DMS53 treated with DMSO at 0.1 percent for 48 hours (cell line): ENCODE results near the gene SNIP1.
A peak's percentile ranks its signal among the peaks of the same experiment; 100 is the strongest.
"Not testable (repeated sequence)": the region's sequence is repeated elsewhere in the genome, so short reads cannot be mapped to it uniquely, and the experiment has no call there.

Source experiments
- DNase-seq: peaks from one replicate; lab custom pipeline; 2025; ENCODE audit not compliant: unreplicated experiment; lab: John Stamatoyannopoulos, UW

SNIP1 gene

DNA sequence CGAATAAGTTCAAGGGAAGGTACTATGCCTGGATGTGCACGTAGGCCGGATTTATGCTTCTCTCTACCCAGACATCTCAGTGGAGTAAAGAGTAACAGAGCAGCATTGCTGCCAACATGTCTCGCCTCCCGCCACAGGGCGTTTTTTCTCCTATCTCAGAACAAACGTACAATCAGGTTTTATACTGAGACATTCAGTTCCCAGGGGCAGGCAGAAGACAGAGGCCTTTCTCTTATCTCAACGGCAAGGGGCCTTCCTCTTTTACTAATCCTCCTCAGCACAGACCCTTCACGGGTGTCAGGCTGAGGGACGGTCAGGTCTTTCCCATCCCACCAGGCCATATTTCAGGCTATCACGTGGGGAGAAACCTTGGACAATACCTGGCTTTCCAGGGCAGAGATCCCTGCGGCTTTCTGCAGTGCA lies 5.9 kb upstream of the SNIP1 start:
- not testable (repeated sequence) for DNase-seq

GRCh38 chr1:37559080-37559479 lies 5.0 kb upstream of the SNIP1 start:
- DNase-seq = no peak

DNA sequence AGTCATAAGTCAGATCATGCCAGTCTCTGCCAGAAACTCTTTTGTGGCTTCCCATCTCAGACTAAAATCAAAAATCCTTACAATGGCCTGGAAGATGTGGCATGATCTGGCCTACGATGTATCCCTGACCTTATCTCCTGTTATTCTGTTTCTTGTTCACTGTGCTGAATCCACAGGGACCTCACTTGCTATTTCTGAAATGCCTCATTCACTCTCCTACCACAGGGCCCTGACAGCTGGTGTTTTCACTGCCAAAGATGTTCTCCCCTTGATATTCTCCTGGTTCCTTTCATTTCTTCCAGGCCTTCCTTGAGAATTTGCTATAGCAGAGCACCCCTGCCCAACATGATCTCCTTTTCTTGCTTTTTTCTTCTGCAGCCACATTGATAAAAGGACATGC lies 4.3 kb upstream of the SNIP1 start:
- no peak for DNase-seq

GRCh38 chr1:37557402-37557801 lies 3.3 kb upstream of the SNIP1 start:
- no peak for DNase-seq

- peak; percentile 81 for DNase-seq
Observed at GRCh38 chr1:37556712-37557196, 2.7 kb upstream of the SNIP1 start, which contains the start of gene DNALI1. Gene DNALI1, plus strand, starts transcription at chr1:37556940. Its CDS starts 55 bp downstream, at chr1:37556995.

DNA sequence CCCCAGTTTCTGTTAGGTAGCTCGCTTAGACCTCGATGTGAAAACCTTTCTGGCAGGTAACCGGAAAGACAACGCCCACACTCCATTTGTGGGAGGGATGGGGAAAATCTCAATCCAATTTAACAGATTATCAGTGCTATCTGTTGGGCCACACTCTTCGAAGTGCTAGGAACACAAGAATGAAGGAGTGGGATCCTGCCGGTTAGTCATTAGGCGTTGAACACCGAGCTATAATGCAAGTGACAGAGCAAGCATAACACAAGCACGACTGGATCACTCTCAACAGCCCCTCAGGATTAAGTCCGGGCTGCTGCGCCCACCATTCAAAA lies 531 bp downstream of the SNIP1 start:
- no peak for DNase-seq

- no peak for DNase-seq
Observed at GRCh38 chr1:37549341-37549740, 4.8 kb downstream of the SNIP1 start.

DNA sequence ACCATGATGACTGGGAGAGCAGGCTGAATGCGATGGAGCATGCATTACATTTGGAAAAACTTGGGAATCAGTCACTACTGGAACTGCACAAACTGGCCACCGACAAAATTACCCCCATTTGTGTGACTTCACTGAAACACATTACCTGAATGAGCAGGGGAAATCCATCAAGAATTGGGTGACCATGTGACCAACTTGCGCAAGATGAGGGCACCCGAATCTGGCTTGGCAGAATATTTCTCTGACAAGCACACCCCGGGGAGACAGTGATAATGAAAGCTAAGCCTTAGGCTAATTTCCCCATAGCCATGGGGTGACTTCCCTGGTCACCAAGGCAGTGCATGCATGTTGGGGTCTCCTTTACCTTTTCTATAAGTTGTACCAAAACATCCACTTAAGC lies 9.1 kb downstream of the SNIP1 start:
- no peak for DNase-seq

DNA sequence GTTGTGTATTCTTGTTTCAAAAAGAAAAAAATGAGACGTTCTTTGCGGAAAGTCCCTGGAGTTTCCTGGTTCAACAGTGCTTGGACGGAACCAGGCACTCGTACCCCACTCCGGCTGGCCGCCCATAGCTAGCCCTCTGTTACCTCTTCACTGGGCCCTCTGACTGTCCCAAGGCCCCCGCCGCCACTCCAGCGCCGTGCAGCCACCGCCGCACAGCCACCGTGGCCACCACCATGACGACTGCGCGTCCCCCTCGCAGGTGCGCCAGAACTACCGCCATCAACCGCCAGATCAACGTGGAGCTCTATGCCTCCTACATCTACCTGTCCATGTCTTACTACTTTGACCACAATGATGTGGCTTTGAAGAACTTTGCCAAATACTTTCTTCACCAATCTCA lies 9.6 kb downstream of the SNIP1 start:
- DNase-seq = no peak

- DNase-seq = no peak
Observed at GRCh38 chr1:37540036-37540785, 13.9 kb downstream of the SNIP1 start.

GRCh38 chr1:37539154-37539553 lies 14.9 kb downstream of the SNIP1 start:
- not testable (repeated sequence) for DNase-seq

- no peak for DNase-seq
Observed at GRCh38 chr1:37537378-37537777, 16.7 kb downstream of the SNIP1 start.

- no peak for DNase-seq
Observed at GRCh38 chr1:37533317-37534093, 20.6 kb downstream of the SNIP1 start.

DNA sequence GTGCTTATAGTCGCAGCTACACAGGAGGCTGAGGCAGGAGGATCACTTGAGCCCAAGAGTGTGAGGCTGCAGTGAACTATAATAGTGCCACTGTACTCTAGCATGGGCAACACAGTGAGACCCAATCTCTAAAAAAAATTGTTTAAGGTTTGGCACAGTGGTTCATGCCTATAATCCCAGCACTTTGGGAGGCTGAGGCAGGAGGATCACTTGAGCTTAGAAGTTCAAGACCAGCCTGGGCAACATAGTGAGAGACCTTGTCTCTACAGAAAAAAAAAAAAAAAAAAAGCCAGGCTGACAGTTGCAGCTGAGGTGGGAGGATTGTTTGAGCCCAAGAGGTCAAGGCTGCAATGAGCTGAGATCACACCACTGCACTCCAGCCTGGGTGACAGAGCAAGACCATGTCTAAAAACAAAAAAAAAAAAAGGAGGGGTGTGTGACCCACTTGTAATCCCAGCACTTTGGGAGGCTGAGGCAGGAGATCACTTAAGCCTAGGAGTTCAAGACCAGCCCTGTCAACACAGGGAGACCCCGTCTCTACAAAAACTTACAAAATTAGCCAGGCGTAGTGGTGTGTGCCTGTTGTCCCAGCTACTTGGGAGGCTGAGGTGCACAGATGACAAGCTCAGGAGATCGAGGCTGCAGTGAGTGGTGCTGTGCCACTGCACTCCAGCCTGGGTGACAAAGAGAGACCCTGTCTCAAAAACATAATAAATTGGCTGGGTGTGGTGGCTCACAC lies 21.5 kb downstream of the SNIP1 start:
- not testable (repeated sequence) for DNase-seq

DNA sequence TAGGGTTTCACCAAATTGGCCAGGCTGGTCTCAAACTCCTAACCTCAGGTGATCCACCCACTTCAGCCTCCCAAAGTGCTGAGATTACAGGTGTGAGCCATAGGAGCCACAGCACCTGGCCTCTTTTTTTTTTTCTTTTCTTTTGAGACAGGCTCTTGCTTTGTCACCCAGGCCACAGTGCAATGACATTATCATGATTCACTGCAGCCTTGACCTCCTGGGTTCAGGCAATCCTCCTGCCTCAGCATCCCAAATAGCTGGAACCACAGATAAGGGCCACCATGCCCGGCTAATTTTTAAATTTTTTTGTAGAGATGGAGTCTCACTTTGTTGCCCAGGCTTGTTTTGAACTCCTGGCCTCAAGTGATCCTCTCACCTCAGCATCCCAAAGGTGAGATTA lies 24.2 kb downstream of the SNIP1 start:
- DNase-seq = not testable (repeated sequence)

DNA sequence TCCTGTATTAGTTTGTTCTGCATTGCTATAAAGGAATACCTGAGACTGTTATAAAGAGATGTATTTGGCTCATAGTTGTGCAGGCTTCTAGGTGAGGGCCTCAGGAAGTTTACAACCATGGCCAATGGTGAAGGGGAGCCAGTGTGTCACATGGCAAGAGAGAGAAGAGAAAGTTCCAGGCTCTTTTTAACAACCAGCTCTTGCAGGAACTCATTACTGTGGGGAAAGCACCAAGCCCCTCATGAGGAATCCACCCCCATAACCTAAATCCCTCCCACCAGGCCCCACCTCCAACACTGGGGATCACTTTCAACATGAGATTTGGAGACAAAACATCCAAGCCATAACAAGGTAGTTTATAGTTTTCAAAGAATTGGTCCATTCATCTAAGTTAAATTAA lies 34.5 kb downstream of the SNIP1 start:
- no peak for DNase-seq

- not testable (repeated sequence) for DNase-seq
Observed at GRCh38 chr1:37518929-37519328, 35.2 kb downstream of the SNIP1 start.

GRCh38 chr1:37518241-37518640 lies 35.9 kb downstream of the SNIP1 start:
- DNase-seq = not testable (repeated sequence)

DNA sequence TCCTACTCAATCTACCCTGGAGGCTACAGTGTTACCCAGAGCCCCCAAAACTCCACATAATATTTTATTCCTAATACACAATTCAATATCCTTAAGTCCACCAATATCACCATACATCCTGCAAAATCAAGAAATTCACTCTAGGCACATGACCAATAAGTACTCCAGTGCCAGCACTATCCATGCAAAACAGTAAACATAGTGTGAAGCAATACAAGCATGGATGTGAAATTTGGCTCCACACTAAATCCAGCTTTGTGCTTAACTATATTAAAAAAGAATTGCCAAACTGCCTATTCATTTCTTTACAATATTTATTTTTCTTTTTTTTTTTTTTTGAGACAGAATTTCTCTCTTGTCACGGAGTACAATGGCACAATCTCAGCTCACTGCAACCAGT lies 36.5 kb downstream of the SNIP1 start:
- DNase-seq = no peak

DNA sequence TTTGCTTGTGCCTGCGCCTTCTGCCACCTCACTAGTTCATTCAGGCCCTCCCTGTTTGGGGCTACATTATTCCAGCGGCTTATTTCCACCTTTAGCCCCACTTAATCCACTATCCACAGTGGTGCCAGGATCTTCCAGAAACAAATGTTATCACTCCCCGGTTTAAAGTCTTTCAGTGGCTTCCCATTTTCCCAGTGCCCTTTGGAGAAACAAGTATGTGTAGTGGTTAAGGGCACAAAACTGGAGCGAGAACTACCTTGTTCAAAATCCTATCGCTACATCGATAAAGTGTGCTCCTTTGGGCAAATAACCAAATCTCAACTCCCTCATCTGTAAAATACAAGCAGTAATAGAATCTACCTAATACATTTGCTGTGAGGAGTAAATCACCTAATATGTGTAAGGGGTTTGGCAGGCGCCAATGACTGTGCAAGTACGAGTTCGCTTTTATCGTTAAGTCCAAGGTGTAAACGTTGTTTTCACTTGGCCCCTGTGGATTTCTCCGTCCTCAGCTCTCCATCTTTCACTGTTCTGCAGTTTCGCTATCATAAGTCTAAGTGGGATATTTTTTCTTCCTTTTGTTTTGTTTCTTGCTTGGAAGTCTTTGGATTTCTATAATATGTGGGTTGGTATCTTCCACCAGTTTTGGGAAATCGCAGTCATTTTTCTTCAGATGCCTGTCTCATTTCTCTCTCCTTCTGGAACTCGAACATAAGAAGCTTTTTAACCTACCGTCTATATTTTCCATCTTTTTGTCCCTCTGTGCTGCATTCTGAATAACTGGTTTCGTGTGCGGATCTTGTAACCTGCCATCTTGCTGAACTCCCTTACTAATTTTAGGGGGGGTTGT lies 38.7 kb downstream of the SNIP1 start:
- no peak for DNase-seq
